Daoy (cell line): Measurements from ENCODE around the gene PHTF1. TPM values are rescaled to one million over a fixed set of nuclear protein-coding genes. Genes with fewer than 3 reads are reported as not detected.

Source experiments
- DNase-seq: peaks from one replicate; pipeline ENCODE4 v3.0.0-alpha.2; 2015; ENCODE audit warnings: low read depth
- total RNA-seq: library from RNA; depleted of rRNA; stranded (reverse); fragments of >200 nt; shearing (Covaris generic); gene quantifications from 2 replicates; pipeline ENCODE4 v1.2.3, GENCODE V29; 2014; rRNA removed

PHTF1 gene
- total RNA-seq, 1 experiment from 2014 or later, result 89.4 TPM

- no peak for DNase-seq
Measured at GRCh38 chr1:113665071-113665470, 94.2 kb downstream of the PHTF1 start.

GRCh38 chr1:113663165-113663951, 95.9 kb downstream of the PHTF1 start:
- DNase-seq, result no peak

GRCh38 chr1:113662101-113662500, 97.2 kb downstream of the PHTF1 start:
- DNase-seq, result no peak

- no peak for DNase-seq
Measured at GRCh38 chr1:113660088-113660487, 99.2 kb downstream of the PHTF1 start.

GRCh38 chr1:113659556-113659955, 99.7 kb downstream of the PHTF1 start:
- no peak for DNase-seq

- DNase-seq, result no peak
Measured at GRCh38 chr1:113659035-113659434, 100.3 kb downstream of the PHTF1 start.

- no peak for DNase-seq
Measured at GRCh38 chr1:113657556-113658063, 101.7 kb downstream of the PHTF1 start.

GRCh38 chr1:113657126-113657525, 102.2 kb downstream of the PHTF1 start:
- no peak for DNase-seq

GRCh38 chr1:113654883-113655282, 104.4 kb downstream of the PHTF1 start:
- DNase-seq, result no peak

- no peak for DNase-seq
Measured at GRCh38 chr1:113653741-113654140, 105.5 kb downstream of the PHTF1 start.

- DNase-seq, result no peak
Measured at GRCh38 chr1:113652771-113653170, 106.5 kb downstream of the PHTF1 start.

GRCh38 chr1:113648478-113648877, 110.8 kb downstream of the PHTF1 start:
- no peak for DNase-seq

GRCh38 chr1:113647164-113647563, 112.1 kb downstream of the PHTF1 start:
- DNase-seq, result no peak

Other genes starting within 250 kb of the PHTF1 start
- gene RSBN1, start 53.0 kb upstream of the PHTF1 start, total RNA-seq, result 8.9 and 11.8 TPM in 2 replicates
- gene PTPN22, start 112.2 kb upstream of the PHTF1 start, total RNA-seq, result 1.5 and 4.1 TPM in 2 replicates
- gene BCL2L15, start 128.1 kb upstream of the PHTF1 start, total RNA-seq, result 0.06 and 0.12 TPM in 2 replicates
- 51.6 and 55.9 TPM in 2 replicates for gene AP4B1, start 145.3 kb upstream of the PHTF1 start, total RNA-seq
- 15.3 and 19.5 TPM in 2 replicates for gene DCLRE1B, start 145.8 kb upstream of the PHTF1 start, total RNA-seq
- 20.0 and 22.3 TPM in 2 replicates for gene HIPK1, start 169.8 kb upstream of the PHTF1 start, total RNA-seq
- gene OLFML3, start 220.0 kb upstream of the PHTF1 start, total RNA-seq, result 2.3 and 2.4 TPM in 2 replicates